H1 (cell line): ENCODE results near the gene HOXA10. TPM values are rescaled to one million over a fixed set of nuclear protein-coding genes. Genes with fewer than 3 reads are reported as not detected.

Source experiments
- CTCF ChIA-PET: fragments of 300-600 bp; sonication (Branson Sonifier 250); formaldehyde crosslinking; loops from one replicate; lab custom pipeline; 2021; ENCODE audit not compliant: partially characterized antibody; lab: Charles Lee
- POLR2A ChIA-PET: fragments of 300-600 bp; sonication (Branson Sonifier 250); formaldehyde crosslinking; loops from one replicate; lab custom pipeline; 2021; ENCODE audit warnings: inconsistent platforms; ENCODE audit not compliant: partially characterized antibody; lab: Charles Lee
- DNase-seq, 2 experiments: peaks; one replicate each; pipeline versions ENCODE4 v3.0.0 to v3.0.0-alpha.2; 2010 to 2022; ENCODE audit warnings: low spot score in 2 of 2, low read depth in 1 of 2, mixed read lengths in 1 of 2
- FAIRE-seq: peaks from 2 replicates; lab custom pipeline; 2011; peaks lifted over from hg19 to GRCh38; lab: Jason Lieb, UNC
- H2AFZ ChIP-seq: 2 replicates; pipeline ENCODE4 v1.8.1; 2012; ENCODE audit warnings: low read length, inconsistent platforms
- H2AK5ac ChIP-seq: 2 replicates; pipeline ENCODE4 v1.6.1; 2013; ENCODE audit warnings: low read depth, low read length
- H2BK120ac ChIP-seq: replicated peaks from 2 replicates; pipeline ENCODE3; 2013; ENCODE audit warnings: low read depth, low read length, inconsistent platforms
- H2BK12ac ChIP-seq: 2 replicates; pipeline ENCODE4 v1.6.1; 2013; ENCODE audit warnings: low read depth, low read length
- H2BK15ac ChIP-seq: 2 replicates; pipeline ENCODE4 v1.6.1; 2013; ENCODE audit warnings: low read length
- H2BK20ac ChIP-seq: 2 replicates; pipeline ENCODE4 v1.6.1; 2013; ENCODE audit warnings: low read length
- H2BK5ac ChIP-seq: 2 replicates; pipeline ENCODE4 v1.6.1; 2013; ENCODE audit warnings: low read depth, low read length
- H3K14ac ChIP-seq: 2 replicates; pipeline ENCODE4 v1.6.1; 2013; ENCODE audit warnings: inconsistent platforms; ENCODE audit not compliant: insufficient read length
- H3K18ac ChIP-seq: 2 replicates; pipeline ENCODE4 v1.6.1; 2013; ENCODE audit warnings: low read length; ENCODE audit errors: extremely low read depth
- H3K23ac ChIP-seq: 2 replicates; pipeline ENCODE4 v1.6.1; 2013; ENCODE audit warnings: inconsistent platforms; ENCODE audit not compliant: insufficient read length
- H3K23me2 ChIP-seq: 2 replicates; pipeline ENCODE4 v1.6.1; 2013; ENCODE audit warnings: low read depth, low read length
- H3K27ac ChIP-seq: 2 replicates; pipeline ENCODE4 v1.6.1; 2011; ENCODE audit warnings: low read depth, low read length, inconsistent platforms
- H3K27me3 ChIP-seq, 4 experiments: replicated peaks in 1 of 4; 1 replicate in 1 of 4; 2 replicates in 3 of 4; pipeline versions ENCODE4 v1.6.1 to v1.8.1; 2011 to 2013; ENCODE audit warnings: low read length in 3 of 4, mild to moderate bottlenecking in 3 of 4, inconsistent platforms in 2 of 4, mixed read lengths in 2 of 4, moderate library complexity in 1 of 4; ENCODE audit not compliant: control insufficient read depth in 3 of 4, insufficient read depth in 3 of 4; ENCODE audit errors: extremely low read depth in 1 of 4
- H3K36me3 ChIP-seq, 4 experiments: 2 replicates each; pipeline versions ENCODE4 v1.6.1 to v1.8.1; 2011 to 2013; ENCODE audit warnings: mild to moderate bottlenecking in 4 of 4, low read length in 3 of 4, moderate library complexity in 2 of 4, control low read depth in 1 of 4, inconsistent platforms in 1 of 4; ENCODE audit not compliant: insufficient read depth in 4 of 4, control insufficient read depth in 2 of 4
- H3K4ac ChIP-seq: replicated peaks from 2 replicates; pipeline ENCODE3; 2013; ENCODE audit warnings: low read length, low read depth, mixed read lengths, inconsistent platforms; ENCODE audit not compliant: insufficient read length
- H3K4me1 ChIP-seq, 4 experiments: replicated peaks in 1 of 4; 1 replicate in 1 of 4; 2 replicates in 3 of 4; pipeline versions ENCODE4 v1.6.1 to v1.8.1; 2011 to 2013; ENCODE audit warnings: low read length in 3 of 4, inconsistent platforms in 2 of 4, mixed read lengths in 1 of 4; ENCODE audit not compliant: insufficient read depth in 4 of 4, control insufficient read depth in 3 of 4
- H3K4me2 ChIP-seq, 2 experiments: 2 replicates each; pipeline versions ENCODE4 v1.6.1 to v1.8.1; 2011 to 2013; ENCODE audit warnings: low read depth in 2 of 2, low read length in 2 of 2, control low read depth in 1 of 2, inconsistent platforms in 1 of 2, mild to moderate bottlenecking in 1 of 2; ENCODE audit not compliant: insufficient read depth in 1 of 2
- H3K4me3 ChIP-seq, 4 experiments: fragments of 200-600, 300-600 bp in 1 of 4; sonication (generic), shearing (Covaris generic), sonication (Bioruptor Twin) in 1 of 4; 2 replicates each; pipeline versions ENCODE4 v1.5.1 to v1.8.1; 2011 to 2016; ENCODE audit warnings: low read length in 4 of 4, low read depth in 3 of 4, control low read depth in 2 of 4, inconsistent platforms in 2 of 4, mild to moderate bottlenecking in 2 of 4, mixed read lengths in 1 of 4, moderate library complexity in 1 of 4; ENCODE audit not compliant: insufficient read depth in 2 of 4; ENCODE audit errors: extremely low read depth in 1 of 4
- H3K56ac ChIP-seq: replicated peaks from 2 replicates; pipeline ENCODE3; 2013; ENCODE audit warnings: low read depth, mild to moderate bottlenecking, mixed read lengths, low read length, inconsistent platforms; ENCODE audit not compliant: insufficient read length
- H3K79me1 ChIP-seq: 2 replicates; pipeline ENCODE4 v1.6.1; 2013; ENCODE audit warnings: low read depth, low read length, control low read depth
- H3K79me2 ChIP-seq, 2 experiments: 2 replicates each; pipeline versions ENCODE4 v1.6.1 to v1.8.1; 2012 to 2013; ENCODE audit warnings: low read length in 2 of 2, mild to moderate bottlenecking in 2 of 2, inconsistent platforms in 1 of 2; ENCODE audit not compliant: insufficient read depth in 2 of 2, control insufficient read depth in 1 of 2
- H3K9ac ChIP-seq, 4 experiments: replicated peaks in 1 of 4; 1 replicate in 1 of 4; 2 replicates in 3 of 4; pipeline versions ENCODE4 v1.6.1 to v1.8.1; 2011 to 2013; ENCODE audit warnings: low read depth in 3 of 4, low read length in 3 of 4, control low read depth in 2 of 4, mild to moderate bottlenecking in 2 of 4, moderate library complexity in 2 of 4, inconsistent platforms in 1 of 4; ENCODE audit errors: extremely low read depth in 1 of 4
- H3K9me3 ChIP-seq, 2 experiments: 2 replicates each; pipeline versions ENCODE4 v1.6.1 to v1.8.1; 2012 to 2013; ENCODE audit warnings: mild to moderate bottlenecking in 2 of 2, moderate library complexity in 2 of 2, control low read depth in 1 of 2, inconsistent platforms in 1 of 2, low read depth in 1 of 2, low read length in 1 of 2, mixed read lengths in 1 of 2; ENCODE audit not compliant: insufficient read depth in 2 of 2
- H4K20me1 ChIP-seq, 2 experiments: replicated peaks in 1 of 2; 2 replicates each; pipeline versions ENCODE3 to v1.8.1; 2011 to 2013; ENCODE audit warnings: inconsistent platforms in 2 of 2, low read length in 2 of 2, mild to moderate bottlenecking in 1 of 2; ENCODE audit not compliant: insufficient read depth in 2 of 2, control insufficient read depth in 1 of 2
- H4K5ac ChIP-seq: 2 replicates; pipeline ENCODE4 v1.6.1; 2013; ENCODE audit warnings: low read length, low read depth, mixed read lengths, inconsistent platforms; ENCODE audit not compliant: insufficient read length
- H4K8ac ChIP-seq: 2 replicates; pipeline ENCODE4 v1.8.0; 2013; ENCODE audit warnings: mild to moderate bottlenecking, moderate library complexity, low read length, inconsistent platforms; ENCODE audit not compliant: insufficient read depth; ENCODE audit errors: extremely low read depth
- H4K91ac ChIP-seq: replicated peaks from 2 replicates; pipeline ENCODE3; 2013; ENCODE audit warnings: low read length, mixed read lengths, inconsistent platforms; ENCODE audit not compliant: insufficient read length
- CBX8 ChIP-seq: fragments of 300-800, 300-1000 bp; sonication (generic); IDR thresholded peaks from 2 replicates; pipeline ENCODE4 v1.7.1; 2016; ENCODE audit warnings: low read depth, low read length, borderline replicate concordance
- EZH2 ChIP-seq: fragments of 200-600 bp; sonication (generic); IDR thresholded peaks from 2 replicates; pipeline ENCODE4 v1.7.1; 2012; ENCODE audit warnings: low read depth, mild to moderate bottlenecking, moderate library complexity, low read length, inconsistent platforms; ENCODE audit not compliant: severe bottlenecking
- KDM4A ChIP-seq: IDR thresholded peaks from one replicate; pipeline ENCODE4 v1.7.1; 2012; ENCODE audit warnings: low read depth, mild to moderate bottlenecking, moderate library complexity, low read length, inconsistent platforms; ENCODE audit not compliant: severe bottlenecking
- PHF8 ChIP-seq: fragments of 200-600 bp; sonication (generic); conservative IDR thresholded peaks from 2 replicates; pipeline ENCODE4 v1.7.1; 2012; ENCODE audit warnings: low read depth, mild to moderate bottlenecking, inconsistent platforms, low read length, moderate library complexity
- RFX5 ChIP-seq: IDR thresholded peaks from 2 replicates; pipeline ENCODE4 v1.6.1; 2011; ENCODE audit warnings: low read depth, low read length, improper control_type of control experiment, borderline replicate concordance
- RNF2 ChIP-seq: fragments of 200-900, 300-1000 bp; sonication (generic); IDR thresholded peaks from 2 replicates; pipeline ENCODE4 v1.7.1; 2016; ENCODE audit warnings: borderline replicate concordance, low read depth, mild to moderate bottlenecking, antibody characterized with exemption, low read length; ENCODE audit not compliant: poor library complexity, severe bottlenecking; ENCODE audit errors: missing control alignments
- SP1 ChIP-seq: IDR thresholded peaks from 2 replicates; pipeline ENCODE4 v1.6.1; 2011; ENCODE audit warnings: low read depth, low read length
- SUZ12 ChIP-seq: fragments of 200-600 bp; sonication (generic); IDR thresholded peaks from 2 replicates; pipeline ENCODE4 v1.6.1; 2012; ENCODE audit warnings: mild to moderate bottlenecking, inconsistent platforms, low read length, moderate library complexity, mixed read lengths
- WGBS, 2 experiments: shearing (Covaris generic) in 1 of 2; methylation state at CpG; one replicate each; pipeline versions ENCODE4 v1.1.6 to v1.1.7; 2013 to 2015; ENCODE audit warnings: low lambda C conversion rate in 2 of 2, mixed read lengths in 2 of 2, inconsistent platforms in 1 of 2, low coverage in 1 of 2, missing lambda C conversion rate in 1 of 2; ENCODE audit not compliant: insufficient replicate concordance in 2 of 2, insufficient coverage in 1 of 2, insufficient read length in 1 of 2; ENCODE audit errors: extremely low coverage in 1 of 2, missing lambda C conversion rate in 1 of 2; 5-methylcytosine and 5-hydroxymethylcytosine counted together
- polyA plus RNA-seq, 7 experiments: library from polyadenylated mRNA; depleted of rRNA in 3 of 7; stranded (reverse) in 5 of 7; unstranded in 2 of 7; fragments of >200 nt in 5 of 7; fragments of 200-250 nt in 2 of 7; gene quantifications; 1 replicate in 5 of 7; 2 replicates in 1 of 7; 4 replicates in 1 of 7; pipeline versions ENCODE4 v1.2.1 to v1.2.3, GENCODE V29; 2011 to 2013; ENCODE audit warnings: missing spikeins in 2 of 7, mixed read lengths in 2 of 7
- total RNA-seq: library from RNA; stranded (reverse); fragmentation: NEBNext Ultra II Directional; extraction: Animal tissue kit (Norgen Biotek cat#: 25700); gene quantifications from 2 replicates; pipeline ENCODE4 v1.2.1, GENCODE V29; 2021

Gene HOXA10
- total and polyA plus RNA-seq, 2 of the 8 experiments (the other 6 are each of a cell fraction or from before 2014, with no cell fraction given) = not detected

- Histone ChIP-seq H3K23ac (no peak overlapping the region), H2BK20ac (no peak overlapping the region), H2AFZ (no peak overlapping the region), H3K4me2 (peak overlapping the region; percentile 56 to 63), H4K20me1 (peaks cover 14 to 32% of the 10 kb centered on the region in 2 experiments), H4K5ac (no peak overlapping the region), H4K8ac (no peak overlapping the region), H3K79me1 (no peaks in the 10 kb centered on the region), H3K18ac (no peak overlapping the region), H3K27ac (no peak overlapping the region), H2AK5ac (no peak overlapping the region), H3K14ac (no peak overlapping the region), H2BK120ac (no peak overlapping the region), H3K4me1 (peaks cover 0 to 4% (median 2%) of the 10 kb centered on the region in 4 experiments; a peak in 4 of 7 replicates), H3K27me3 (peaks cover 98 to 100% (median 100%) of the 10 kb centered on the region in 4 experiments), H4K91ac (no peak overlapping the region), H3K36me3 (peaks cover 0 to 16% (median 0%) of the 10 kb centered on the region in 4 experiments; a peak in 2 of 8 replicates), H3K9me3 (peaks cover 0 to 4% of the 10 kb centered on the region in 2 experiments; a peak in 1 of 4 replicates), H3K79me2 (no peaks in the 10 kb centered on the region), H3K23me2 (peaks cover 4% of the 10 kb centered on the region; the same call in 1 of the 2 replicates), H3K56ac (no peak overlapping the region), H2BK15ac (no peak overlapping the region), H3K9ac (no peak overlapping the region), H2BK12ac (no peak overlapping the region), H3K4me3 (peak overlapping the region in 2 of 4 experiments; percentile 11 to 60; a peak in 3 of 8 replicates), H2BK5ac (no peak overlapping the region), H3K4ac (no peak overlapping the region)
- peak in 1 of 2 experiments; percentile 59 for DNase-seq
- 11% methylated on average over 30 of the region's 72 CpGs; no CpG with 5 or more reads in 1 of the 2 experiments for WGBS, 2 experiments
- ChIA-PET POLR2A (no interaction called here), CTCF (interaction anchor here (1.4 to 2.4 kb wide), 3 partner anchors 10 to 266 kb away, joined by 3 to 13 read pairs (median 7); partner anchors contain the start of gene HOXA5)
- no peak for FAIRE-seq
- TF ChIP-seq CBX8 (peak; percentile 96; the same call in 1 of the 2 replicates), KDM4A (no peak), RFX5 (no peak), PHF8 (no peak), SUZ12 (peak; percentile 87), SP1 (no peak), EZH2 (peak; percentile 97), RNF2 (peak; percentile 6)
Observed at GRCh38 chr7:27129729-27130539, 44.2 kb downstream of the HOXA10 start.
